AG04450 (cell line): ENCODE results near the gene HMCES. TPM values are rescaled to one million over a fixed set of nuclear protein-coding genes. Genes with fewer than 3 reads are reported as not detected.

Experiments used
- CTCF ChIA-PET: fragments of 300-600, 350-600 bp; formaldehyde crosslinking; extraction: SDS; loops from one replicate; lab custom pipeline; 2022; ENCODE audit warnings: antibody characterized with exemption, inconsistent platforms; lab: Charles Lee
- POLR2A ChIA-PET: fragments of 350-600 bp; formaldehyde crosslinking; extraction: SDS; loops from one replicate; lab custom pipeline; 2021; ENCODE audit warnings: antibody characterized with exemption, inconsistent platforms; lab: Yijun Ruan, JAX
- DNase-seq: peaks from one replicate; pipeline ENCODE4 v3.0.0-alpha.2; 2011; ENCODE audit warnings: low read depth, low spot score
- H3K27ac ChIP-seq: one replicate; pipeline ENCODE4 v1.5.1; 2012; ENCODE audit warnings: low read depth, low read length, control low read depth
- H3K27me3 ChIP-seq: one replicate; pipeline ENCODE4 v1.6.0; 2012; ENCODE audit warnings: low read length; ENCODE audit not compliant: control insufficient read depth, insufficient read depth
- H3K4me3 ChIP-seq: 2 replicates; pipeline ENCODE4 v1.5.1; 2011; ENCODE audit warnings: mild to moderate bottlenecking, low read depth, low read length, control low read depth
- H3K9me3 ChIP-seq: 2 replicates; pipeline ENCODE4 v1.5.1; 2012; ENCODE audit warnings: low read length; ENCODE audit not compliant: control insufficient read depth, insufficient read depth
- polyA plus RNA-seq: library from polyadenylated mRNA; depleted of rRNA; stranded (reverse); fragments of >200 nt; gene quantifications from 2 replicates; pipeline ENCODE4 v1.2.3, GENCODE V29; 2011
- TF ChIP-seq, protein P1 (sequence below): IDR thresholded peaks from 2 replicates; pipeline ENCODE4 v1.5.1; 2011; ENCODE audit warnings: low read depth, low read length, control low read depth, inconsistent platforms

HMCES gene
- polyA plus RNA-seq, 1 experiment = 19.9 TPM

- Histone ChIP-seq H3K9me3 (no peaks in the 10 kb centered on the region; the same call in 1 of the 2 replicates), H3K27ac (no peak overlapping the region), H3K4me3 (no peak overlapping the region), H3K27me3 (no peaks in the 10 kb centered on the region)
- DNase-seq = no peak
- TF ChIP-seq, protein P1, sequence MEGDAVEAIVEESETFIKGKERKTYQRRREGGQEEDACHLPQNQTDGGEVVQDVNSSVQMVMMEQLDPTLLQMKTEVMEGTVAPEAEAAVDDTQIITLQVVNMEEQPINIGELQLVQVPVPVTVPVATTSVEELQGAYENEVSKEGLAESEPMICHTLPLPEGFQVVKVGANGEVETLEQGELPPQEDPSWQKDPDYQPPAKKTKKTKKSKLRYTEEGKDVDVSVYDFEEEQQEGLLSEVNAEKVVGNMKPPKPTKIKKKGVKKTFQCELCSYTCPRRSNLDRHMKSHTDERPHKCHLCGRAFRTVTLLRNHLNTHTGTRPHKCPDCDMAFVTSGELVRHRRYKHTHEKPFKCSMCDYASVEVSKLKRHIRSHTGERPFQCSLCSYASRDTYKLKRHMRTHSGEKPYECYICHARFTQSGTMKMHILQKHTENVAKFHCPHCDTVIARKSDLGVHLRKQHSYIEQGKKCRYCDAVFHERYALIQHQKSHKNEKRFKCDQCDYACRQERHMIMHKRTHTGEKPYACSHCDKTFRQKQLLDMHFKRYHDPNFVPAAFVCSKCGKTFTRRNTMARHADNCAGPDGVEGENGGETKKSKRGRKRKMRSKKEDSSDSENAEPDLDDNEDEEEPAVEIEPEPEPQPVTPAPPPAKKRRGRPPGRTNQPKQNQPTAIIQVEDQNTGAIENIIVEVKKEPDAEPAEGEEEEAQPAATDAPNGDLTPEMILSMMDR = no peak
- ChIA-PET POLR2A (interaction anchor here (0.6 to 1.2 kb wide), 3 partner anchors 84 to 234 kb away, joined by 3 to 4 read pairs (median 3); no protein-coding TSS in a partner anchor), CTCF (interaction anchor here (0.6 to 5.7 kb wide), 30 partner anchors 11 to 581 kb away, joined by 3 to 118 read pairs (median 8); partner anchors contain the start of genes CNBP and RAB43)
These were observed 32.0 kb upstream of the HMCES start for GRCh38 chr3:129246636-129247035.

DNA sequence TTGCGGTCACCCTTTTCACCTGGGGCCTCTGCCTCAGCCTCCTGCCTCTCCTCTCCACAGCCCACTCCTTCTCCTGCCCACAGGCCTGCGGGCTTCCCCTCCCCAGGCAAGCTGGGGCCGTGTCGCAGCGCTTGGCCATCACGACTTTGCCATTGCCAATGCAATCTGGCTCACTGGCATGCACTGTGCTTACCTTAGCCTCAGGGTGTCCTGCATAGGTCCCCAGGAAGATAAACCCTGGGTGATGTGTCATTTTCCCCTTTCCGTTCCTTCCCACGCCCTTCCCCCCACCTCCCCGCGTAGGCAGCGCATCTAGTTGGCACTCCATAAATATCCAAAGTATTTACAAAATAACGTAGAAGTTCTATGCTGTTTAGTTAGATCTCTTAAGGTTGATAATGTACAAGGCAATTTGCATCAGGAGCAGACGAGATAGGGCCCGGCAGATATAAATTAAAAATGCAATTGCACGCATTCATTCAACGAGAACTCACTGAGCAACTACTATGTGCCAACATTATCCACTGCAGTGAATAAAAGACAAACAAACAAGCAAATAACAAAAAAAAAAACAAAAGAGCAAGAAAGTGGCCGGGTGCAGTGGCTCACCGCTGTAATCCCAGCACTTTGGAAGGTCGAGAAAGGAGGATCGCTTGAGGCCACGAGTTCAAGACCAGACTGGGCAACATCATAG, 30.2 kb upstream of the HMCES start:
- TF ChIP-seq, protein P1 = no peak
- CTCF ChIA-PET = interaction anchor here (0.6 to 5.7 kb wide), 2 partner anchors 93 to 278 kb away, joined by 3 to 118 read pairs; no protein-coding TSS in a partner anchor
- H3K4me3 ChIP-seq = peak overlapping the region; percentile 100
- no peak overlapping the region for H3K27ac ChIP-seq
- H3K27me3 ChIP-seq = no peaks in the 10 kb centered on the region
- POLR2A ChIA-PET = interaction anchor here (1.9 kb wide), 2 partner anchors 86 to 127 kb away, joined by 14 to 23 read pairs; partner anchors contain the start of genes ISY1 and RAB43
- no peaks in the 10 kb centered on the region; the same call in 1 of the 2 replicates for H3K9me3 ChIP-seq
- no peak for DNase-seq

DNA sequence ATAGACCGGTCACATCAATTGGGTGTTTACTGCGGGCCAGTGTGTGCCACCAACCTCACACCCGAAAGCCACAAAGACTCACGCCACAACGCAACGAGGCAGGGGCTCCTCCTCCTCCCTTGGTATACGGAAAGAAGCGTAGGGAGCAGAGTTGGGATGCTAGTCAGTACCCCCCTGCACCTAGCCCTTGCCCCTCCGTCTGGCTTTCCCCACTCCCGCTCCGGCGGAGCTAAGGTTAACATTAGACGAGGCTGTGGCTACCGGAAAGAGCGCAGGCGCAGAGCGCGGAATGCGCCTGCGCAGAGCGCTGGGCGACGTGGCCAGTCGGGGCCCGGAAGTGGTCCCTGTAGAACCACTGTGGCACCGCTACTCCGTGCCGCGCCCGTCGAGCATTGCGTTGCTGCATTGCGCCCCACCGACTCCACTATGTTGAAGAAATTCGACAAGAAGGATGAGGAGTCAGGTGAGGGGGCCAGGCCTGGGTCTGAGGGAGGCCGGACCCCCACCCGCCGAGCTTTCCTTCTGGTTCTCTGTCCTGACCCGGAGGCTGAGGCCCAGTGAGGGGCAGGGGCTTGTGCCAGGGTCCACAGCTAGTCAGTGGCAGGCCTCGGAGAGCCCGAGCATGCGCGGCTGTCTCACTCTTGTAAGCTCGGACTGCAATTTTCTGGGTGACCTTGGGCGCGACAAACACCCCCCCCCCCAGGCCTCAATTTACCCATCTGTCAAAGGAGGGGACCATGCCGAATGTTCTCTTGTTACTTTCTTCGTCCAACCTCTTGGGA, 29.2 kb upstream of the HMCES start, which contains the start of gene COPG1:
TSS of gene COPG1 (plus strand) at position 323 of the 782 bp plus-strand sequence. CDS start at position 427, 104 bp downstream.
- TF ChIP-seq, protein P1 = no peak
- H3K9me3 ChIP-seq = no peaks in the 10 kb centered on the region; the same call in 1 of the 2 replicates
- H3K4me3 ChIP-seq = peak within 1 kb of the TSS; percentile 100
- H3K27me3 ChIP-seq = no peaks in the 10 kb centered on the region
- peak within 1 kb of the TSS; percentile 97 for H3K27ac ChIP-seq
- ChIA-PET CTCF (interaction anchor here (0.7 to 1.8 kb wide), 4 partner anchors 19 to 279 kb away, joined by 3 to 8 read pairs (median 4); no protein-coding TSS in a partner anchor), POLR2A (interaction anchor here (0.5 to 1.9 kb wide), 19 partner anchors 9 to 280 kb away, joined by 3 to 23 read pairs (median 5); partner anchors contain the start of genes CNBP, ISY1 and RAB43)
- DNase-seq = peak; percentile 75

GRCh38 chr3:129252748-129253147, 25.9 kb upstream of the HMCES start:
- ChIA-PET POLR2A (interaction anchor here (1.0 kb wide), 1 partner anchor 64 kb away, joined by 5 read pairs; a partner anchor contains a TSS), CTCF (interaction anchor here (0.6 to 2.9 kb wide), 3 partner anchors 91 to 282 kb away, joined by 3 to 13 read pairs (median 10); no protein-coding TSS in a partner anchor)
- TF ChIP-seq, protein P1 = no peak
- no peaks in the 10 kb centered on the region for H3K27me3 ChIP-seq
- no peak for DNase-seq
- no peaks in the 10 kb centered on the region; the same call in 1 of the 2 replicates for H3K9me3 ChIP-seq
- no peak overlapping the region for H3K4me3 ChIP-seq
- no peak overlapping the region for H3K27ac ChIP-seq
